ENCODE measurements around the gene OR13H1. TPM values are rescaled to one million over a fixed set of nuclear protein-coding genes. Genes with fewer than 3 reads are reported as not detected.
"Not testable (repeated sequence)": the region's sequence is repeated elsewhere in the genome, so short reads cannot be mapped to it uniquely, and the experiment has no call there.

Gene OR13H1, protein sequence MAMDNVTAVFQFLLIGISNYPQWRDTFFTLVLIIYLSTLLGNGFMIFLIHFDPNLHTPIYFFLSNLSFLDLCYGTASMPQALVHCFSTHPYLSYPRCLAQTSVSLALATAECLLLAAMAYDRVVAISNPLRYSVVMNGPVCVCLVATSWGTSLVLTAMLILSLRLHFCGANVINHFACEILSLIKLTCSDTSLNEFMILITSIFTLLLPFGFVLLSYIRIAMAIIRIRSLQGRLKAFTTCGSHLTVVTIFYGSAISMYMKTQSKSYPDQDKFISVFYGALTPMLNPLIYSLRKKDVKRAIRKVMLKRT
- not detected for total RNA-seq
- not detected for polyA plus RNA-seq
- long read RNA-seq, donor 1 = 0 reads
- long read RNA-seq, donor 2 = 0 reads
- long read RNA-seq, donor 3 = 0 reads

DNA sequence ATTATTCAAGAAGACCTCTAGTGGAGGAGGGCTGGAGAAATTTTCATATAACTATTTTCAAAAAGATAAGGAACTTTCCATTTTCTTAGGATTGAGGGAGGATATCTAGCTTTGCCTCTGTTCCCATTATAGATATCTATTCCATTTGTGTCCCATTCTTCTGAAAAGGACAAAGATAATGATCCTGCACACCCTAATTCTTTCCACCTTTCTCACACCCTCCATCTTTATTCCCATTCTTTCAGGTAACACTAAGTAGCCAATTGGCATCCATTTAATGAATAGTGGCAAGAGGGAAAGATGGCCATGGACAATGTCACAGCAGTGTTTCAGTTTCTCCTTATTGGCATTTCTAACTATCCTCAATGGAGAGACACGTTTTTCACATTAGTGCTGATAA lies at the start of gene OR13H1:
Gene OR13H1 (plus strand): TSS at position 301 of the 400 bp plus-strand sequence. CDS start 0 bp downstream, at position 301.
- ATAC-seq = no peak

DNA sequence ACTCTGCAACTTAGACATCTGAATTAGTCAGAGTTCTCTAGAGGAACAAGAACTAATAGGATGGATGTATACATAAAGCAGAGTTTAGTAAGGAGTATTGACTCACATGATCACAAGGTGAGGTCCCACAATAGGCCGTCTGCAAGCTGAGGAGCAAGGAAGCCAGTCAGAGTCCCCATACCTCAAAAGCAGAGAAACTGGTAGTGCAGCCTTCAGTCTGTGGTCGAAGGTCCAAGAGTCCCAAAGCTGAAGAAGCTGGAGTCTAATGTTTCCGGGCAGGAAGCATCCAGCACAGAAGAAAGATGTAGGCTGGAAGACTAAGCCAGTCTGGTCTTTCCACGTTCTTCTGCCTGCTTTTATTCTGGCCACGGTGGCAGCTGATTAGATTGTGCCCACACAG lies 42.3 kb upstream of the OR13H1 start:
- H3K4me1 ChIP-seq; H3K27me3 ChIP-seq; H3K9me3 ChIP-seq; intact Hi-C loops (cut with DNase I); H3K4me3 ChIP-seq; H3K27ac ChIP-seq; H3K36me3 ChIP-seq; DNase-seq; ATAC-seq: not testable (repeated sequence)
- 63 to 68% (median 66%) methylated on average over 5 of the region's 5 CpGs for WGBS, 4 donors

More for the DNA sequence above, at the start of gene OR13H1:
- WGBS, 4 donors = 42 to 63% (median 59%) methylated on average over 1 of the region's 1 CpG
- Histone ChIP-seq H3K9me3 (no peaks in the 10 kb centered on the region), H3K27me3 (peaks cover 0 to 4% (median 0%) of the 10 kb centered on the region in 9 donors), H3K36me3 (no peaks in the 10 kb centered on the region), H3K4me3 (no peak within 1 kb of the TSS), H3K4me1 (no peaks in the 10 kb centered on the region), H3K27ac (no peak within 1 kb of the TSS)
- no peak for DNase-seq
- TF ChIP-seq POLR2A (IDR thresholded peaks at IDR 0.05) = no peak
- TF ChIP-seq, protein P1, sequence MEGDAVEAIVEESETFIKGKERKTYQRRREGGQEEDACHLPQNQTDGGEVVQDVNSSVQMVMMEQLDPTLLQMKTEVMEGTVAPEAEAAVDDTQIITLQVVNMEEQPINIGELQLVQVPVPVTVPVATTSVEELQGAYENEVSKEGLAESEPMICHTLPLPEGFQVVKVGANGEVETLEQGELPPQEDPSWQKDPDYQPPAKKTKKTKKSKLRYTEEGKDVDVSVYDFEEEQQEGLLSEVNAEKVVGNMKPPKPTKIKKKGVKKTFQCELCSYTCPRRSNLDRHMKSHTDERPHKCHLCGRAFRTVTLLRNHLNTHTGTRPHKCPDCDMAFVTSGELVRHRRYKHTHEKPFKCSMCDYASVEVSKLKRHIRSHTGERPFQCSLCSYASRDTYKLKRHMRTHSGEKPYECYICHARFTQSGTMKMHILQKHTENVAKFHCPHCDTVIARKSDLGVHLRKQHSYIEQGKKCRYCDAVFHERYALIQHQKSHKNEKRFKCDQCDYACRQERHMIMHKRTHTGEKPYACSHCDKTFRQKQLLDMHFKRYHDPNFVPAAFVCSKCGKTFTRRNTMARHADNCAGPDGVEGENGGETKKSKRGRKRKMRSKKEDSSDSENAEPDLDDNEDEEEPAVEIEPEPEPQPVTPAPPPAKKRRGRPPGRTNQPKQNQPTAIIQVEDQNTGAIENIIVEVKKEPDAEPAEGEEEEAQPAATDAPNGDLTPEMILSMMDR (IDR thresholded peaks at IDR 0.05) = no peak
- intact Hi-C loops (cut with DNase I) = no loop called here

- H3K27me3 ChIP-seq = no peaks in the 10 kb centered on the region
- H3K4me1 ChIP-seq = no peaks in the 10 kb centered on the region
- no peak overlapping the region for H3K27ac ChIP-seq
- DNase-seq (no peak), ATAC-seq (no peak)
- intact Hi-C loops (cut with DNase I) = no loop called here
- H3K36me3 ChIP-seq = no peaks in the 10 kb centered on the region
- no peak overlapping the region for H3K4me3 ChIP-seq
- TF ChIP-seq, protein P1 (IDR thresholded peaks at IDR 0.05) = no peak
- no peak for TF ChIP-seq POLR2A (IDR thresholded peaks at IDR 0.05)
- H3K9me3 ChIP-seq = peaks cover 0 to 10% (median 0%) of the 10 kb centered on the region in 12 donors
- WGBS, 4 donors = 80 to 89% (median 88%) methylated on average over 4 to 9 of the region's 9 CpGs
These were observed 30.5 kb upstream of the OR13H1 start for GRCh38 chrX:131513159-131513914.

DNA sequence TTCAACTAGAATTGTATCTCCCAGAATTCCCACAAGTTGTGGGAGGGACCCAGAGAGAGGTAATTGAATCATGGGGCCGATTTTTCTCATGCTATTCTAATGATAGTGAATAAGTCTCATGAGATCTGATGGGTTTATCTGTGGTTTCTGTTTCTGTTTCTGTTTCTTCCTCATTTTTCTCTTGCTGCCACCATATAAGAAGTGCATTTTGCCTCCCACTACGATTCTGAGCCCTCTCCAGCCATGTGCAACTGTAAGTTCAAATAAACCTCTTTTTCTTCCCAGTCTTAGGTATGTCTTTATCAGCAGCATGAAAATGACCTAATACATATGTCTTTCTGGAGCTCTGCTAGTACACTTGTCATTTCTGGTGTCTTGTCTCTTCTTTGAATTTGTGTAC lies 22.1 kb upstream of the OR13H1 start:
- TF ChIP-seq, protein P1 (IDR thresholded peaks at IDR 0.05) = no peak
- TF ChIP-seq POLR2A (IDR thresholded peaks at IDR 0.05) = no peak
- DNase-seq (no peak), ATAC-seq (no peak)
- intact Hi-C loops (cut with DNase I) = no loop called here
- Histone ChIP-seq H3K36me3 (no peaks in the 10 kb centered on the region), H3K27ac (no peak overlapping the region), H3K4me3 (no peak overlapping the region), H3K27me3 (peaks cover 0 to 3% (median 0%) of the 10 kb centered on the region in 9 donors), H3K9me3 (peaks cover 0 to 10% (median 0%) of the 10 kb centered on the region in 12 donors), H3K4me1 (no peaks in the 10 kb centered on the region)
- WGBS, 4 donors = 39 to 61% (median 49%) methylated on average over 2 of the region's 2 CpGs
